Measurements from ENCODE around the gene NT5DC3. TPM values are rescaled to one million over a fixed set of nuclear protein-coding genes. Genes with fewer than 3 reads are reported as not detected.

NT5DC3 gene
- total and polyA plus RNA-seq, 2 of the 13 experiments (the other 11 are each of a cell fraction or from before 2014, with no cell fraction given) = 3.2 to 6.6 TPM

DNA sequence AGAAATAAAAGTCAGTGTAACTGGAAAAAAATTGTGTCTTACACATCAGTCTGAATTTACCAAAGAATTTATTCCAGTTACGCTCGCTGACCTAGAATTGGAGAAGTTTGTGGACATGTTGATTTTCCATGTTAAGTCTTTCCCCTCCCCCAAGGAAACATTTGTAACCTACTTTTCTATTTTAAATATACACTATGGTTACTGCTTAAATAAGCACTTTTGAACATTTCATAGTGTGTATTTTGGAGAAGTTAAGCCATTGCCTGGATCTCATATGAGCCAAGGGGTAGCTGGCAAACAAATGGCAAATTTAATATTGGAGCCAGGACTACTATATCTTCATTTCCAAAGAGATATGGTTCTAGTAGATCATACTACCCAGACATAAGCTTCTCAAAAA lies 42.9 kb upstream of the NT5DC3 start:
- Histone ChIP-seq H3K4me2 (ENCODE audit: low read depth, low read length) (no peak overlapping the region), H3K36me3 (replicated peaks in 1 of 2; ENCODE audit: control insufficient read depth in 1 of 2, insufficient read depth in 2 of 2, low read length in 2 of 2) (no peaks in the 10 kb centered on the region), H3K4me3 (replicated peaks in 1 of 3; ENCODE audit: insufficient read depth in 1 of 3, low read depth in 2 of 3, low read length in 3 of 3) (no peak overlapping the region), H3K27ac (ENCODE audit: extremely low read length, insufficient read depth, low read length) (no peak overlapping the region), H3K4me1 (ENCODE audit: insufficient read depth, low read length) (peaks cover 41% of the 10 kb centered on the region), H3K9ac (ENCODE audit: insufficient read depth, low read depth, low read length) (no peak overlapping the region), H4K20me1 (ENCODE audit: insufficient read depth, low read length) (no peaks in the 10 kb centered on the region), H3K27me3 (ENCODE audit: control insufficient read depth in 1 of 2, insufficient read depth in 2 of 2, low read length in 2 of 2) (peaks cover 0 to 8% of the 10 kb centered on the region in 2 experiments; a peak in 1 of 5 replicates), H3K9me3 (ENCODE audit: low read length) (no peaks in the 10 kb centered on the region), H3K79me2 (ENCODE audit: insufficient read depth, low read length) (no peaks in the 10 kb centered on the region), H2AFZ (ENCODE audit: low read length) (no peak overlapping the region)
- no peak for ATAC-seq
- no TSS peak for BruUV-seq (replicated peaks)
- TF ChIP-seq ZSCAN12 (CRISPR knock-in tag; IDR thresholded peaks at IDR 0.05) = no peak
- TF ChIP-seq AGO1 (IDR thresholded peaks at IDR 0.05; ENCODE audit: low read depth, low read length, poor library complexity, severe bottlenecking) = no peak
- no peak for TF ChIP-seq PAWR (CRISPR knock-in tag; IDR thresholded peaks at IDR 0.05; ENCODE audit: borderline replicate concordance)
- TF ChIP-seq, protein P1, sequence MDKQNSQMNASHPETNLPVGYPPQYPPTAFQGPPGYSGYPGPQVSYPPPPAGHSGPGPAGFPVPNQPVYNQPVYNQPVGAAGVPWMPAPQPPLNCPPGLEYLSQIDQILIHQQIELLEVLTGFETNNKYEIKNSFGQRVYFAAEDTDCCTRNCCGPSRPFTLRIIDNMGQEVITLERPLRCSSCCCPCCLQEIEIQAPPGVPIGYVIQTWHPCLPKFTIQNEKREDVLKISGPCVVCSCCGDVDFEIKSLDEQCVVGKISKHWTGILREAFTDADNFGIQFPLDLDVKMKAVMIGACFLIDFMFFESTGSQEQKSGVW (CRISPR knock-in tag; IDR thresholded peaks at IDR 0.05; ENCODE audit: borderline replicate concordance) = no peak
- no peak for TF ChIP-seq ISL2 (CRISPR knock-in tag; IDR thresholded peaks at IDR 0.05)
- no peak for TF ChIP-seq PAX8 (CRISPR knock-in tag; IDR thresholded peaks at IDR 0.05; ENCODE audit: borderline replicate concordance)
- TF ChIP-seq, protein P2, sequence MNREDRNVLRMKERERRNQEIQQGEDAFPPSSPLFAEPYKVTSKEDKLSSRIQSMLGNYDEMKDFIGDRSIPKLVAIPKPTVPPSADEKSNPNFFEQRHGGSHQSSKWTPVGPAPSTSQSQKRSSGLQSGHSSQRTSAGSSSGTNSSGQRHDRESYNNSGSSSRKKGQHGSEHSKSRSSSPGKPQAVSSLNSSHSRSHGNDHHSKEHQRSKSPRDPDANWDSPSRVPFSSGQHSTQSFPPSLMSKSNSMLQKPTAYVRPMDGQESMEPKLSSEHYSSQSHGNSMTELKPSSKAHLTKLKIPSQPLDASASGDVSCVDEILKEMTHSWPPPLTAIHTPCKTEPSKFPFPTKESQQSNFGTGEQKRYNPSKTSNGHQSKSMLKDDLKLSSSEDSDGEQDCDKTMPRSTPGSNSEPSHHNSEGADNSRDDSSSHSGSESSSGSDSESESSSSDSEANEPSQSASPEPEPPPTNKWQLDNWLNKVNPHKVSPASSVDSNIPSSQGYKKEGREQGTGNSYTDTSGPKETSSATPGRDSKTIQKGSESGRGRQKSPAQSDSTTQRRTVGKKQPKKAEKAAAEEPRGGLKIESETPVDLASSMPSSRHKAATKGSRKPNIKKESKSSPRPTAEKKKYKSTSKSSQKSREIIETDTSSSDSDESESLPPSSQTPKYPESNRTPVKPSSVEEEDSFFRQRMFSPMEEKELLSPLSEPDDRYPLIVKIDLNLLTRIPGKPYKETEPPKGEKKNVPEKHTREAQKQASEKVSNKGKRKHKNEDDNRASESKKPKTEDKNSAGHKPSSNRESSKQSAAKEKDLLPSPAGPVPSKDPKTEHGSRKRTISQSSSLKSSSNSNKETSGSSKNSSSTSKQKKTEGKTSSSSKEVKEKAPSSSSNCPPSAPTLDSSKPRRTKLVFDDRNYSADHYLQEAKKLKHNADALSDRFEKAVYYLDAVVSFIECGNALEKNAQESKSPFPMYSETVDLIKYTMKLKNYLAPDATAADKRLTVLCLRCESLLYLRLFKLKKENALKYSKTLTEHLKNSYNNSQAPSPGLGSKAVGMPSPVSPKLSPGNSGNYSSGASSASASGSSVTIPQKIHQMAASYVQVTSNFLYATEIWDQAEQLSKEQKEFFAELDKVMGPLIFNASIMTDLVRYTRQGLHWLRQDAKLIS (CRISPR knock-in tag; IDR thresholded peaks at IDR 0.05) = no peak
- TF ChIP-seq, protein P3, sequence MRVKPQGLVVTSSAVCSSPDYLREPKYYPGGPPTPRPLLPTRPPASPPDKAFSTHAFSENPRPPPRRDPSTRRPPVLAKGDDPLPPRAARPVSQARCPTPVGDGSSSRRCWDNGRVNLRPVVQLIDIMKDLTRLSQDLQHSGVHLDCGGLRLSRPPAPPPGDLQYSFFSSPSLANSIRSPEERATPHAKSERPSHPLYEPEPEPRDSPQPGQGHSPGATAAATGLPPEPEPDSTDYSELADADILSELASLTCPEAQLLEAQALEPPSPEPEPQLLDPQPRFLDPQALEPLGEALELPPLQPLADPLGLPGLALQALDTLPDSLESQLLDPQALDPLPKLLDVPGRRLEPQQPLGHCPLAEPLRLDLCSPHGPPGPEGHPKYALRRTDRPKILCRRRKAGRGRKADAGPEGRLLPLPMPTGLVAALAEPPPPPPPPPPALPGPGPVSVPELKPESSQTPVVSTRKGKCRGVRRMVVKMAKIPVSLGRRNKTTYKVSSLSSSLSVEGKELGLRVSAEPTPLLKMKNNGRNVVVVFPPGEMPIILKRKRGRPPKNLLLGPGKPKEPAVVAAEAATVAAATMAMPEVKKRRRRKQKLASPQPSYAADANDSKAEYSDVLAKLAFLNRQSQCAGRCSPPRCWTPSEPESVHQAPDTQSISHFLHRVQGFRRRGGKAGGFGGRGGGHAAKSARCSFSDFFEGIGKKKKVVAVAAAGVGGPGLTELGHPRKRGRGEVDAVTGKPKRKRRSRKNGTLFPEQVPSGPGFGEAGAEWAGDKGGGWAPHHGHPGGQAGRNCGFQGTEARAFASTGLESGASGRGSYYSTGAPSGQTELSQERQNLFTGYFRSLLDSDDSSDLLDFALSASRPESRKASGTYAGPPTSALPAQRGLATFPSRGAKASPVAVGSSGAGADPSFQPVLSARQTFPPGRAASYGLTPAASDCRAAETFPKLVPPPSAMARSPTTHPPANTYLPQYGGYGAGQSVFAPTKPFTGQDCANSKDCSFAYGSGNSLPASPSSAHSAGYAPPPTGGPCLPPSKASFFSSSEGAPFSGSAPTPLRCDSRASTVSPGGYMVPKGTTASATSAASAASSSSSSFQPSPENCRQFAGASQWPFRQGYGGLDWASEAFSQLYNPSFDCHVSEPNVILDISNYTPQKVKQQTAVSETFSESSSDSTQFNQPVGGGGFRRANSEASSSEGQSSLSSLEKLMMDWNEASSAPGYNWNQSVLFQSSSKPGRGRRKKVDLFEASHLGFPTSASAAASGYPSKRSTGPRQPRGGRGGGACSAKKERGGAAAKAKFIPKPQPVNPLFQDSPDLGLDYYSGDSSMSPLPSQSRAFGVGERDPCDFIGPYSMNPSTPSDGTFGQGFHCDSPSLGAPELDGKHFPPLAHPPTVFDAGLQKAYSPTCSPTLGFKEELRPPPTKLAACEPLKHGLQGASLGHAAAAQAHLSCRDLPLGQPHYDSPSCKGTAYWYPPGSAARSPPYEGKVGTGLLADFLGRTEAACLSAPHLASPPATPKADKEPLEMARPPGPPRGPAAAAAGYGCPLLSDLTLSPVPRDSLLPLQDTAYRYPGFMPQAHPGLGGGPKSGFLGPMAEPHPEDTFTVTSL (CRISPR knock-in tag; IDR thresholded peaks at IDR 0.05; ENCODE audit: borderline replicate concordance) = no peak
- TF ChIP-seq ZNF552 (CRISPR knock-in tag; IDR thresholded peaks at IDR 0.05; ENCODE audit: borderline replicate concordance) = no peak
- no peak for TF ChIP-seq ZMYM3 (CRISPR knock-in tag; IDR thresholded peaks at IDR 0.05)
- FAIRE-seq = no peak
- intact Hi-C loops (cut with micrococcal nuclease; ENCODE audit: unreplicated experiment) (loop anchor here (1.0 kb wide), 1 partner anchor 225 kb away; no protein-coding TSS in a partner anchor), in situ Hi-C loops (cut with HindIII; ENCODE audit: extremely low pct_ligation_motif_present, low pct_unique_long_range_greater_than_20kb) (loop anchor here (5.0 kb wide), 1 partner anchor 223 kb away; no protein-coding TSS in a partner anchor)
- ChIA-PET CTCF (ENCODE audit: low intra/inter-chr PET ratio, low total read pairs) (interaction anchor here (1.3 kb wide), 1 partner anchor 225 kb away, joined by 6 read pairs; no protein-coding TSS in a partner anchor), POLR2A (no interaction called here)
- no peak for DNase-seq (ENCODE audit: low spot score)
- 85% methylated on average over 2 of the region's 2 CpGs for WGBS (ENCODE audit: low lambda C conversion rate)

Measured in HepG2 (cell line).